Thyroid gland (tissue), 4 donors: ENCODE data around the gene BEST4. TPM values are rescaled to one million over a fixed set of nuclear protein-coding genes. Genes with fewer than 3 reads are reported as not detected.
"Not testable (repeated sequence)": the region's sequence is repeated elsewhere in the genome, so short reads cannot be mapped to it uniquely, and the experiment has no call there.

Source experiments
- DNase-seq, 2 donors: peaks; one replicate each; pipeline ENCODE4 v3.0.0-alpha.2; 2019
- H3K27ac ChIP-seq, 3 donors: fragments of 200-600 bp; sonication (generic); 1 replicate in 2 of 3; 2 replicates in 1 of 3; pipeline ENCODE4 v1.5.1; 2016 to 2019; ENCODE audit warnings: mild to moderate bottlenecking in 1 of 3, moderate library complexity in 1 of 3
- H3K27me3 ChIP-seq: fragments of 200-600 bp; sonication (generic); one replicate; pipeline ENCODE4 v1.5.1; 2019
- H3K36me3 ChIP-seq, 2 donors: fragments of 200-600 bp; sonication (generic); one replicate each; pipeline ENCODE4 v1.5.1; 2016 to 2019
- H3K4me1 ChIP-seq, 2 donors: fragments of 200-600 bp; sonication (generic); one replicate each; pipeline ENCODE4 v1.5.1; 2017 to 2019
- H3K4me3 ChIP-seq, 3 donors: fragments of 200-600 bp; sonication (generic); replicated peaks in 1 of 3; 1 replicate in 2 of 3; 2 replicates in 1 of 3; pipeline ENCODE4 v1.5.1; 2016; ENCODE audit warnings: mild to moderate bottlenecking in 1 of 3
- H3K9me3 ChIP-seq: fragments of 200-600 bp; sonication (generic); one replicate; pipeline ENCODE4 v1.5.1; 2017
- CTCF ChIP-seq, 6 experiments: fragments of 200-600 bp in 3 of 6; fragments of 450-650 bp in 3 of 6; sonication (generic) in 3 of 6; IDR thresholded peaks; one replicate each; pipeline ENCODE4 v1.5.1; 2016 to 2019; ENCODE audit warnings: antibody characterized with exemption in 6 of 6, mild to moderate bottlenecking in 2 of 6, inconsistent platforms in 1 of 6, moderate library complexity in 1 of 6
- POLR2A ChIP-seq, 2 donors: fragments of 450-650 bp; IDR thresholded peaks; one replicate each; pipeline ENCODE4 v1.6.1; 2017; ENCODE audit warnings: antibody characterized with exemption in 2 of 2, mild to moderate bottlenecking in 2 of 2, moderate library complexity in 1 of 2
- WGBS, 2 donors: methylation state at CpG; one replicate each; pipeline ENCODE4 v1.1.5; 2017; 5-methylcytosine and 5-hydroxymethylcytosine counted together
- intact Hi-C: fragments of 100-400 bp; cut with DNase I; formaldehyde crosslinking; loops from one replicate; pipeline ENCODE4 v1.15.1; 2023
- total RNA-seq, 4 donors: library from RNA; depleted of rRNA; stranded (reverse); fragments of >200 nt; gene quantifications; one replicate each; pipeline ENCODE4 v1.2.3, GENCODE V29; 2016

The BEST4 gene
- total RNA-seq, 4 donors from 2014 or later, result 0.42 to 0.56 TPM; not detected in 2

GRCh38 chr1:44811234-44811633 is 23.3 kb upstream of the BEST4 start:
- intact Hi-C loops, result no loop called here
- WGBS, 2 donors, result 75 to 85% methylated on average over 8 of the region's 8 CpGs
- H3K4me1 ChIP-seq, result peaks cover 49 to 70% of the 10 kb centered on the region in 2 donors
- no peak for DNase-seq
- H3K4me3 ChIP-seq, result no peak overlapping the region
- no peaks in the 10 kb centered on the region for H3K9me3 ChIP-seq
- H3K27ac ChIP-seq, result peak overlapping the region; percentile 42 to 99 (median 97)
- H3K36me3 ChIP-seq, result peaks cover under 1 to 2% of the 10 kb centered on the region in 2 donors
- TF ChIP-seq CTCF (IDR thresholded peaks at IDR 0.05) (no peak), POLR2A (IDR thresholded peaks at IDR 0.05) (no peak)
- H3K27me3 ChIP-seq, result no peaks in the 10 kb centered on the region

GRCh38 chr1:44810762-44811105 is 22.8 kb upstream of the BEST4 start:
- WGBS, 2 donors, result 73 to 91% methylated on average over 4 of the region's 4 CpGs
- H3K4me3 ChIP-seq, intact Hi-C loops, DNase-seq, H3K9me3 ChIP-seq, H3K36me3 ChIP-seq, H3K27me3 ChIP-seq: not testable (repeated sequence)
- peak overlapping the region; percentile 97 to 100 (median 99) for H3K27ac ChIP-seq
- peaks cover 49 to 75% of the 10 kb centered on the region in 2 donors for H3K4me1 ChIP-seq

GRCh38 chr1:44810101-44810761 is 22.3 kb upstream of the BEST4 start:
- 11 to 14% methylated on average over 6 to 11 of the region's 12 CpGs for WGBS, 2 donors
- Histone ChIP-seq H3K27me3 (no peaks in the 10 kb centered on the region), H3K4me3 (no peak overlapping the region), H3K4me1 (peaks cover 49 to 79% of the 10 kb centered on the region in 2 donors), H3K9me3 (no peaks in the 10 kb centered on the region), H3K36me3 (peaks cover 10 to 12% of the 10 kb centered on the region in 2 donors), H3K27ac (peak overlapping the region; percentile 97 to 100 (median 99))
- peak; percentile 97 for DNase-seq
- TF ChIP-seq POLR2A (IDR thresholded peaks at IDR 0.05), result no peak
- TF ChIP-seq CTCF (IDR thresholded peaks at IDR 0.05), result no peak
- intact Hi-C loops, result no loop called here

DNA sequence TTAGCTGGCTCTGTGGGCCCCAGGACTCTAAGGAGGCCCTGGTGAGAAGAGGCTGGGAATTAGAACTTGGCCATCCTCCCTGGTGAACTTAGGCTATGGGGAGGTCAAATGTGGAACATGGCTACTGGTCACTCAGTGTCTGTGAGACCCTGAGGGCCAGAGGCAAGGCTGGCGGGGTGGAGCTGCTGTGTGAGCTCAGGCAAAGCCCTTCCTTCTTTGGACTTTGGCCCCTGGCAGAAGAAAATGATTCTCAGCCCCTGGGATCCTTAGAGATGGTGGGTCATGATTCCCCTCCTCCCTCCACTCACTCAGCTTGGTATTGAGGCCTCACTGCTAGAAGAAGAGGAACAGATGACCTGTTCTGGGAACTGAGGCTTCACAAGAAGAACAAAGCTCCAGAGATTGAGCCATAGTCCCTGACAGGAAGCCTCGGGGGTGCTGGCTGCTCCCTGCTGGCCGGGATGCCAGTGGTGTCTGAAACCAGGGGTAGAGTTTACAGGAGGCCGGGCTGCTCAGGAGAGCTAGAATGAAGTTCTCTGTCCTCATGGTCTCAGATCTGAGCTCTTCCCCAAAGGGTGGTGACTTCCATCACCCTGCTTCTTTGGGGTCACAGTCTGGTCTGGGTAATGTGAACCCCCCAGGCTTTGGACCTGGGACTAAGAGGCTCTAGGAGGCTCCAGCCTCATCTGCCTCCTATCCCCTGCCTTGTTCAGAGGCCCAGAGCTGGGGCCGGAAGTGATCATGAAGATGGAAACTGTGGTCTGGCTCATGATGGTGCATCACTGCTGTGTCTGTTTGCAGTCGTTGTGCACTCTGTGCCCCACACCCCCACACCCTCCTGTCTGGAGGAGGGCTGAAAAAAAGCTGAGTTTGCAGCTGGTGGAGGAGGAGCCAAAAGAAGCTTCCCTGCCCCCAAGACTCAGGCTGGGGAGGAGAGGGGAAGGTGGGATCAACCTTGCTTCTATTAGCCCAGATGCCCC is 21.3 kb upstream of the BEST4 start:
- H3K27me3 ChIP-seq, result no peaks in the 10 kb centered on the region
- H3K9me3 ChIP-seq, result no peaks in the 10 kb centered on the region
- TF ChIP-seq CTCF (IDR thresholded peaks at IDR 0.05), result no peak
- TF ChIP-seq POLR2A (IDR thresholded peaks at IDR 0.05), result no peak
- H3K4me1 ChIP-seq, result peaks cover 49 to 79% of the 10 kb centered on the region in 2 donors
- H3K4me3 ChIP-seq, result peak overlapping the region in 1 of 3 donors; percentile 16
- intact Hi-C loops, result no loop called here
- 39 to 41% methylated on average over 6 of the region's 6 CpGs for WGBS, 2 donors
- peak; percentile 36 to 37 for DNase-seq
- peaks cover 10 to 18% of the 10 kb centered on the region in 2 donors for H3K36me3 ChIP-seq
- peak overlapping the region; percentile 97 to 100 (median 99) for H3K27ac ChIP-seq

DNA sequence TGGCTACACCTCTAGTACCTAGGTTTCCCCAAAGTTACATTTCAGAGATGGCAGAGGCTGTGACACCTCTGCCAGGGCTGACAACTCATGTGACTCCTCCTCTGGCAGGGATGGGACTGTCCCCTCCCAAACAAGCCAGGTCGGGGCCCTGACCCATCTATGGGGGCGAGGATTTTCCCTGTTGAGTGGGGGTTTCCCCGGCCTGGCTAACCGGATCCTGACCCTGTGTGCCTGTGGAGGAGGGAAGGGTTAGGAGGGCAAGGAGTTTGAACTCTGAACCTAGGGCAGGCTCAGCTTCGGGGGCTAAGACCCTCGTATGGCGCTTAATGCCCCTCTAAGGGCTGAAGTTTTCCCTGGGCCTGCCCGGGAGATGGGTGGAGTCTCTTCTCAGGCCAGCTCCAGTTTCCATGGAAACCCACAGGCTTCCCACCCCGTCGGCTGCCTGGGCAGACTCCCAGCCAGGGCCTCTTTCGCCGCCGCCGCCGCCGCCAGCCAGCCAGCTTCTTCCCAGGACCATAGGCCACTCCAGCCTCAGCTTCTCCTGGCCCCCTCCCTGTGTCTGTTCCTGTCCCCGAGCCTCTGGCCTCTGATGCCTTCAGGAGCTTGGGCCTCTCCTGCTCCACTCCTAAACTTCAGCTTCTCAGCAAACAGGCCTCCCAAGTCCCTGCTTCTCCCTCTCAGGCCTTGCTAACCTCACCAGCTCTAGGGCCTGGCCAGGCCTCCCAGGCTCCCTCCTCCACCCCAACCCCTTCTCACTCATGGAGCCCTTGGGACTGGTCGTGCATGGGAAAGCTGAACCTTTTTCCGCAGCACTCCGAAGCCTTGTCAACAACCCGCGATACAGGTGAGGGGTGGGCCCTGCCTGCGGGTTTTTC is 20.3 kb upstream of the BEST4 start, which contains the start of gene BTBD19:
Gene BTBD19 (plus strand): TSS at position 461 of the 875 bp plus-strand sequence. CDS start 298 bp downstream, at position 759.
- peak; percentile 88 for DNase-seq
- intact Hi-C loops, result no loop called here
- Histone ChIP-seq H3K27ac (peak within 1 kb of the TSS; percentile 97 to 100 (median 99)), H3K4me3 (peak within 1 kb of the TSS in 1 of 3 donors; percentile 16), H3K9me3 (no peaks in the 10 kb centered on the region), H3K27me3 (no peaks in the 10 kb centered on the region), H3K36me3 (peaks cover 13 to 20% of the 10 kb centered on the region in 2 donors), H3K4me1 (peaks cover 49 to 80% of the 10 kb centered on the region in 2 donors)
- WGBS, 2 donors, result 8 to 9% methylated on average over 14 to 18 of the region's 23 CpGs
- TF ChIP-seq POLR2A (IDR thresholded peaks at IDR 0.05), result peak; percentile 46 to 55
- no peak for TF ChIP-seq CTCF (IDR thresholded peaks at IDR 0.05)
